GM23338 (cell line): ENCODE measurements around the gene FAM209B. TPM values are rescaled to one million over a fixed set of nuclear protein-coding genes. Genes with fewer than 3 reads are reported as not detected.

Source experiments
- ATAC-seq: fragments of 200-7000 bp; cut with Tn5 transposase; 3 replicates; pipeline ENCODE4 v1.9.1; 2020
- DNase-seq: peaks from one replicate; pipeline ENCODE4 v3.0.0-alpha.2; 2015; ENCODE audit warnings: low spot score
- H2AFZ ChIP-seq: fragments of 200-600 bp; sonication (generic); 2 replicates; pipeline ENCODE4 v1.8.0; 2016; ENCODE audit warnings: antibody characterized with exemption, mild to moderate bottlenecking, moderate library complexity
- H3F3A ChIP-seq: fragments of 200-600 bp; sonication (generic); replicated peaks from 2 replicates; pipeline ENCODE4 v1.8.0; 2017; ENCODE audit warnings: antibody characterized with exemption, mixed run types, low read depth
- H3K27ac ChIP-seq: fragments of 200-600 bp; sonication (generic); 2 replicates; pipeline ENCODE4 v1.6.1; 2016; ENCODE audit warnings: low read depth
- H3K27me3 ChIP-seq: fragments of 200-600 bp; sonication (generic); 2 replicates; pipeline ENCODE4 v1.8.0; 2016; ENCODE audit warnings: mild to moderate bottlenecking, mixed run types, moderate library complexity; ENCODE audit not compliant: insufficient read depth
- H3K36me3 ChIP-seq: fragments of 200-600 bp; sonication (generic); 2 replicates; pipeline ENCODE4 v1.8.0; 2016; ENCODE audit warnings: mild to moderate bottlenecking; ENCODE audit not compliant: insufficient read depth
- H3K4me1 ChIP-seq: fragments of 200-600 bp; sonication (generic); 2 replicates; pipeline ENCODE4 v1.8.0; 2016; ENCODE audit warnings: mild to moderate bottlenecking, moderate library complexity; ENCODE audit not compliant: insufficient read depth
- H3K4me2 ChIP-seq: fragments of 200-600 bp; sonication (generic); 2 replicates; pipeline ENCODE4 v1.7.1; 2017; ENCODE audit warnings: mixed run types
- H3K4me3 ChIP-seq: fragments of 200-600 bp; sonication (generic); 2 replicates; pipeline ENCODE4 v1.6.1; 2016; ENCODE audit warnings: mixed run types
- H3K79me2 ChIP-seq: fragments of 200-600 bp; sonication (generic); replicated peaks from 2 replicates; pipeline ENCODE4 v1.8.0; 2017; ENCODE audit warnings: mild to moderate bottlenecking; ENCODE audit not compliant: insufficient read depth
- H3K9me2 ChIP-seq: fragments of 200-600 bp; sonication (generic); 2 replicates; pipeline ENCODE4 v1.8.0; 2017; ENCODE audit not compliant: insufficient read depth
- H4K20me1 ChIP-seq: fragments of 200-600 bp; sonication (generic); replicated peaks from 2 replicates; pipeline ENCODE4 v1.8.0; 2017; ENCODE audit warnings: mild to moderate bottlenecking; ENCODE audit not compliant: insufficient read depth
- H3K27ac Mint-ChIP-seq: 2 replicates; pipeline ENCODE4 v1.8.0; 2020; ENCODE audit warnings: inconsistent platforms, mild to moderate bottlenecking, moderate library complexity, mixed read lengths
- H3K27me3 Mint-ChIP-seq: 3 replicates; pipeline ENCODE4 v1.8.0; 2022; ENCODE audit warnings: low read depth, mild to moderate bottlenecking, moderate library complexity, mixed read lengths, inconsistent platforms; ENCODE audit not compliant: insufficient read depth, poor library complexity
- H3K36me3 Mint-ChIP-seq: 3 replicates; pipeline ENCODE4 v1.8.0; 2021; ENCODE audit warnings: low read depth, mild to moderate bottlenecking, inconsistent platforms, moderate library complexity, mixed read lengths
- H3K4me1 Mint-ChIP-seq: 3 replicates; pipeline ENCODE4 v1.8.0; 2020; ENCODE audit warnings: mild to moderate bottlenecking, inconsistent platforms, mixed read lengths
- H3K4me3 Mint-ChIP-seq: 3 replicates; pipeline ENCODE4 v1.8.0; 2021; ENCODE audit warnings: moderate library complexity, mild to moderate bottlenecking, inconsistent platforms, mixed read lengths
- H3K9me3 Mint-ChIP-seq: 3 replicates; pipeline ENCODE4 v1.8.0; 2020; ENCODE audit warnings: moderate library complexity, mild to moderate bottlenecking, inconsistent platforms, mixed read lengths
- CREB1 ChIP-seq: fragments of 250-450 bp; sonication (Bioruptor Pico); IDR thresholded peaks from 2 replicates; pipeline ENCODE4 v1.5.0; 2020; ENCODE audit warnings: low read depth, mild to moderate bottlenecking, moderate library complexity
- CTCF ChIP-seq, 2 experiments: fragments of 200-600 bp in 1 of 2; sonication (generic) in 1 of 2; conservative IDR thresholded peaks; 2 replicates each; pipeline versions ENCODE4 v1.5.1 to v1.6.1; 2016 to 2017; ENCODE audit warnings: antibody characterized with exemption in 2 of 2, low read depth in 2 of 2, mild to moderate bottlenecking in 2 of 2, moderate library complexity in 1 of 2
- ETS1 ChIP-seq: IDR thresholded peaks from 2 replicates; pipeline ENCODE4 v1.6.1; 2016; ENCODE audit warnings: antibody characterized with exemption
- EZH2 ChIP-seq: fragments of 200-600 bp; sonication (generic); IDR thresholded peaks from one replicate; pipeline ENCODE4 v1.8.0; 2017; ENCODE audit warnings: antibody characterized with exemption, mild to moderate bottlenecking, low read depth; ENCODE audit not compliant: unreplicated experiment
- EZH2phosphoT487 ChIP-seq: fragments of 200-600 bp; sonication (generic); IDR thresholded peaks from one replicate; pipeline ENCODE4 v1.8.1; 2018; ENCODE audit warnings: antibody characterized with exemption; ENCODE audit not compliant: unreplicated experiment
- JUNB ChIP-seq: IDR thresholded peaks from one replicate; pipeline ENCODE4 v1.6.1; 2016; ENCODE audit warnings: antibody characterized with exemption; ENCODE audit not compliant: unreplicated experiment
- NANOG ChIP-seq: IDR thresholded peaks from 2 replicates; pipeline ENCODE4 v1.6.1; 2016; ENCODE audit warnings: antibody characterized with exemption, borderline replicate concordance
- POLR2AphosphoS5 ChIP-seq: IDR thresholded peaks from 2 replicates; pipeline ENCODE4 v1.6.1; 2016; ENCODE audit warnings: antibody characterized with exemption, low read depth
- STAT1 ChIP-seq: IDR thresholded peaks from one replicate; pipeline ENCODE4 v1.6.1; 2016; ENCODE audit warnings: antibody characterized with exemption; ENCODE audit not compliant: unreplicated experiment
- ZNF114 ChIP-seq: fragments of 250-450 bp; sonication (Bioruptor Pico); IDR thresholded peaks from 2 replicates; pipeline ENCODE4 v1.5.0; 2020; ENCODE audit warnings: mild to moderate bottlenecking, moderate library complexity
- ZNF331 ChIP-seq: fragments of 250-450 bp; sonication (Bioruptor Pico); IDR thresholded peaks from 2 replicates; pipeline ENCODE4 v1.5.0; 2020; ENCODE audit warnings: low read depth, mild to moderate bottlenecking, moderate library complexity
- polyA plus RNA-seq: library from polyadenylated mRNA; unstranded; fragments of >200 nt; fragmentation: Nextera tagmentation; extraction: Ambion mirVana; gene quantifications from 2 replicates; pipeline ENCODE4 v1.2.1, GENCODE V29; 2016
- total RNA-seq: library from RNA; depleted of rRNA; stranded (reverse); fragments of >200 nt; shearing (Covaris generic); gene quantifications from 2 replicates; pipeline ENCODE4 v1.2.3, GENCODE V29; 2014

Gene FAM209B
- total and polyA plus RNA-seq, 2 experiments from 2014 or later: 1.1 TPM; not detected in 1

- H3K4me3 Mint-ChIP-seq: no peak overlapping the region
- no peaks in the 10 kb centered on the region; the same call in 2 of the 3 replicates for H3K36me3 Mint-ChIP-seq
- Histone ChIP-seq H3K27ac (no peak overlapping the region), H3F3A (no peaks in the 10 kb centered on the region), H3K79me2 (no peaks in the 10 kb centered on the region), H3K27me3 (no peaks in the 10 kb centered on the region), H3K4me2 (no peak overlapping the region), H3K4me1 (no peaks in the 10 kb centered on the region), H3K9me2 (no peaks in the 10 kb centered on the region), H2AFZ (no peak overlapping the region), H3K36me3 (no peaks in the 10 kb centered on the region), H4K20me1 (no peaks in the 10 kb centered on the region), H3K4me3 (no peak overlapping the region)
- no peak for TF ChIP-seq CTCF (conservative IDR thresholded peaks at IDR 0.05; ENCODE audit: low read depth in 2 of 2)
- no peak for ATAC-seq
- H3K4me1 Mint-ChIP-seq: no peaks in the 10 kb centered on the region
- H3K27ac Mint-ChIP-seq: no peak overlapping the region
- peaks cover 16% of the 10 kb centered on the region; the same call in 2 of the 3 replicates for H3K9me3 Mint-ChIP-seq
- no peak for DNase-seq
- peaks cover 8% of the 10 kb centered on the region for H3K27me3 Mint-ChIP-seq
Measured at GRCh38 chr20:56572172-56572571, 39.1 kb downstream of the FAM209B start.

DNA sequence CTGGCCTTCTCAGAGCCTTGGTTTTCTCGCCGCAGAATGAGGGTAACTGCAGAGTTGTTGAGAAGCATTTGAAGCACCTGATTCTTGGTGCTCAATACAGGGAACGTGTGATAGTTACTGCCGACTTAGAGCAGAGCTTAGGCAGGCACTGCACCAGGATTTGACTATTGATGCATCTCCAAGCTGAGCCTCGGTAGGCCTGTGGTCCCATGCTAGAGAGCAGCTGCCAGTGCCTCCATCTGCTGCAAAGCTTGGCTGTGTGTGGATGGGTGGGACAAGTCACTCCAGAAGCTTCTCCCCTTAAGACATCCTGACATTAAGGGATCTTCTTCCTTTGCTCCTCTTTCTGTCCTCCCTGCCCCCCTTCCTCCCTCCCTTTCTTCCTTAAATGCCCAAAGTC, 40.9 kb downstream of the FAM209B start:
- no peak overlapping the region for H2AFZ ChIP-seq
- H3F3A ChIP-seq: no peaks in the 10 kb centered on the region
- H3K27ac Mint-ChIP-seq: no peak overlapping the region
- no peaks in the 10 kb centered on the region; the same call in 2 of the 3 replicates for H3K36me3 Mint-ChIP-seq
- H3K4me1 Mint-ChIP-seq: peaks cover under 1% of the 10 kb centered on the region; the same call in 1 of the 3 replicates
- H3K9me3 Mint-ChIP-seq: peaks cover 16% of the 10 kb centered on the region; the same call in 2 of the 3 replicates
- no peak overlapping the region for H3K4me2 ChIP-seq
- H3K4me3 Mint-ChIP-seq: no peak overlapping the region
- no peaks in the 10 kb centered on the region for H3K27me3 ChIP-seq
- H3K79me2 ChIP-seq: no peaks in the 10 kb centered on the region
- no peaks in the 10 kb centered on the region for H3K4me1 ChIP-seq
- DNase-seq (no peak), ATAC-seq (no peak)
- no peaks in the 10 kb centered on the region for H3K36me3 ChIP-seq
- H4K20me1 ChIP-seq: no peaks in the 10 kb centered on the region
- peaks cover 5% of the 10 kb centered on the region for H3K27me3 Mint-ChIP-seq
- H3K9me2 ChIP-seq: no peaks in the 10 kb centered on the region
- no peak overlapping the region for H3K27ac ChIP-seq
- no peak overlapping the region for H3K4me3 ChIP-seq
- no peak for TF ChIP-seq ZNF114 (CRISPR knock-in tag)
- no peak for TF ChIP-seq NANOG
- TF ChIP-seq EZH2: no peak
- TF ChIP-seq JUNB: no peak
- no peak for TF ChIP-seq STAT1
- TF ChIP-seq CREB1 (CRISPR knock-in tag): no peak
- TF ChIP-seq ETS1: no peak
- TF ChIP-seq EZH2phosphoT487: no peak
- TF ChIP-seq POLR2AphosphoS5: no peak
- TF ChIP-seq CTCF (conservative IDR thresholded peaks at IDR 0.05; ENCODE audit: low read depth in 2 of 2): no peak
- TF ChIP-seq ZNF331 (CRISPR knock-in tag): no peak
